Large intestine (tissue), 3 donors: ENCODE data around the gene LRWD1. TPM values are rescaled to one million over a fixed set of nuclear protein-coding genes. Genes with fewer than 3 reads are reported as not detected.
"Not testable (repeated sequence)": the region's sequence is repeated elsewhere in the genome, so short reads cannot be mapped to it uniquely, and the experiment has no call there.

Experiments
- DNase-seq, 2 donors: peaks; one replicate each; pipeline versions ENCODE4 v3.0.0 to v3.0.0-alpha.2; 2013
- H3K27ac ChIP-seq: one replicate; pipeline ENCODE4 v1.5.1; 2013; ENCODE audit warnings: low read length
- H3K27me3 ChIP-seq: 2 replicates; pipeline ENCODE4 v1.6.1; 2013; ENCODE audit warnings: low read length; ENCODE audit not compliant: control insufficient read depth, insufficient read depth
- H3K36me3 ChIP-seq: 2 replicates; pipeline ENCODE4 v1.6.1; 2013; ENCODE audit warnings: low read length; ENCODE audit not compliant: control insufficient read depth, insufficient read depth
- H3K4me1 ChIP-seq: one replicate; pipeline ENCODE4 v1.6.1; 2013; ENCODE audit warnings: low read length; ENCODE audit not compliant: control insufficient read depth, insufficient read depth
- H3K4me3 ChIP-seq: one replicate; pipeline ENCODE4 v1.5.1; 2013; ENCODE audit warnings: low read length
- H3K9me3 ChIP-seq: one replicate; pipeline ENCODE4 v1.6.1; 2013; ENCODE audit warnings: mild to moderate bottlenecking, low read depth, low read length, moderate library complexity; ENCODE audit not compliant: control insufficient read depth
- WGBS: methylation state at CpG from one replicate; pipeline ENCODE4 v1.1.5; 2013; ENCODE audit warnings: low lambda C conversion rate; ENCODE audit not compliant: insufficient coverage; 5-methylcytosine and 5-hydroxymethylcytosine counted together
- polyA plus RNA-seq: library from polyadenylated mRNA; unstranded; fragments of 120-200 nt; gene quantifications from one replicate; pipeline ENCODE4 v1.2.1, GENCODE V29; 2013

Gene LRWD1
- polyA plus RNA-seq, 1 donor: 11.2 TPM

DNA sequence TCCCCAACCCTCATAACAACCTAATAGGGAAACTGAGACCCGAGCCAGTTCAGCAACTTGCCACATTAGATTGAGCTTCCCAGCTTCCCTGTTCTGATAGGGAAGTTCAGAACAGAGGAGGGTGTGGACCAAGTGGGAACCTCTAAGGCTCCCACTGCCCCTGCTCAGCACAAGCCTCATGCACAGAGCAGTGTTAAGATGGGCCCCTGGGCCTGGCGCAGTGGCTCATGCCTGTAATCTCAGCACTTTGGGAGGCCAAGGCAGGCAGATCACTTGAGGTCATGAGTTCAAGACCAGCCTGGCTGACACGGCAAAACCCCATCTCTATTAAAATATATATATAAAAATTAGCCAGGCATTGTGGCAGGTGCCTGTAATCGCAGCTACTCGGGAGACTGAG is 32.5 kb downstream of the LRWD1 start:
- not testable (repeated sequence) for H3K27ac ChIP-seq, H3K36me3 ChIP-seq, H3K4me1 ChIP-seq, H3K9me3 ChIP-seq, DNase-seq, H3K27me3 ChIP-seq, H3K4me3 ChIP-seq
- WGBS: no CpG with 5 or more reads among the region's 5 CpGs

DNA sequence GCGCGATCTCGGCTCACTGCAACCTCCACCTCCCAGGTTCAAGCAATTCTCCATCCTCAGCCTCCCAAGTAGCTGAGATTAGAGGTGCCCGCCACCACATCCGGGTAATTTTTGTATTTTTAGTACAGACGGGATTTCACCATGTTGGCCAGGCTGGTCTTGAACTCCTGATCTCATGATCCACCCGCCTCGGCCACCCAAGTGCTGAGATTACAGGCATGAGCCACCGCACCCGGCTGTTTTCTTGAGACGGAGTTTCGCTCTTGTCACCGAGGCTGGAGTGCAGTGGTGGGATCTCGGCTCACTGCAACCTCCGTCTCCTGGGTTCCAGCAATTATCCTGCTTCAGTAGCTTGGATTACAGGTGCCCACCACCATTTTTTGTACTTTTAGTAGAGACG is 33.5 kb downstream of the LRWD1 start:
- DNase-seq: not testable (repeated sequence)
- WGBS: no CpG with 5 or more reads among the region's 16 CpGs

DNA sequence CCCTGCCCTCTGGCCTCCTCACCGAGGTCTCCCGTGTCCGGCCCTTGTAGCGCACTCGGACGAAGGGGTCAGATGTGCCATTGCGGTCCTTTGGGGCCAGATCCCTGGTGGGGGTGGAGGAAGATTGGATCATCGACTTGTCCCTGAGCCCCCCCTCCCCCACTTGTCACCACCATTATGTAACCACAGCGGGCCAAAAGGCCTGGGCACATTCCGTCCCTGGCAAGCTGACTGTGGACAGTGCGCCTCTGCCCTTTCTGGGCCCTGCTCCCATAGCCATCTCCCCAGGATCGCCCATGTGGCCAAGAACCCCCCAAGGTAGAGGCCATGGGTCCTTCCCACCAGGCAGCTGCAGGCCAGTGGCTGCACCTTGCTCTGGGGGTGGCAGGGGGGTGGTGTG is 38.4 kb downstream of the LRWD1 start:
- H3K9me3 ChIP-seq, H3K4me3 ChIP-seq: not testable (repeated sequence)
- no CpG with 5 or more reads among the region's 12 CpGs for WGBS

More for the DNA sequence above, 33.5 kb downstream of the LRWD1 start:
- H3K36me3 ChIP-seq, H3K9me3 ChIP-seq, H3K27ac ChIP-seq, H3K4me3 ChIP-seq, H3K27me3 ChIP-seq, H3K4me1 ChIP-seq: not testable (repeated sequence)

DNA sequence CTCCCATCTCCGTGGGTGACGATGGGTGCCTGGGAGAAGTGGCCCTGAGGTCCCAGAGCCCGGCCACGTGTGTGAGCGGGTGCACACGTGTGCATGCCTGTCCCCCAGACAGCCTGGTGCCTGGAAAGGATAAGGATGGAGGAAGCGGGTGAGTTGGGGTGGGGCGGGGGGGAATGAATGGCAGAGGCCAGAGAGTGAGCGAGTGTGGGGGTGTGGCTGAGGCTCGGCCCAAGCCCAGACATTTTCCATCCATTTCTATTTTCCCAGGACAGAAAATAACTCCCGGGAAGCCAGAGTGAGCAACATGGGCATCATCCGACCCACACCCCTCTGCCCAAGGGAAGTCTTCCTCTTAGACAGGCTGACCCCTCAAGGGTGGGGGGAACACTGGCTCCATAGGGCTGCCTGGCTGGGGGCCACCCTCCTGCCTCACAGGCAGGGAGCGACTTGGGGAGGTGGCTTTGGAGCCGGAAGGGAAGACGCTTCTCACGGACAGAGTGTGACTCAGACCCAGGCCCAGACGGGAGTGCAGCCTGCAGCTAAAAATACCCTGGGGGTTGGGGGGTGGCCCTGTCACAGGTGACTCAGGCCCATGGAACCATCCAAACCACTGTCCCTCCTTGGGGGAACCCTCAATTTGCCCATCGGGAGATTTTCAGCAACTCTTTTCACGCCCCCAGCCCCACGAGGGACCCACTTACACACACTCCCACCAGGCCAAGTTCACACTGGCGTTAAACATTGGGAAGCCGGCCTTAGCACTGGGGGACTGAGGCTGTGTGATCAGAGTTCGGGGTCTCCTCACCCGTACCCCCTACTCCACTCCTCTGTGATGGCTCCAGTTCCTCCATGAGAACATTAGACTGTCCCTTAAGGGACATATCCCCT is 40.8 kb downstream of the LRWD1 start:
- WGBS: no CpG with 5 or more reads among the region's 24 CpGs
- H3K36me3 ChIP-seq, H3K27me3 ChIP-seq, H3K4me3 ChIP-seq, H3K27ac ChIP-seq, DNase-seq, H3K4me1 ChIP-seq, H3K9me3 ChIP-seq: not testable (repeated sequence)

More for the DNA sequence above, 38.4 kb downstream of the LRWD1 start:
- DNase-seq, H3K27me3 ChIP-seq, H3K4me1 ChIP-seq, H3K27ac ChIP-seq, H3K36me3 ChIP-seq: not testable (repeated sequence)

DNA sequence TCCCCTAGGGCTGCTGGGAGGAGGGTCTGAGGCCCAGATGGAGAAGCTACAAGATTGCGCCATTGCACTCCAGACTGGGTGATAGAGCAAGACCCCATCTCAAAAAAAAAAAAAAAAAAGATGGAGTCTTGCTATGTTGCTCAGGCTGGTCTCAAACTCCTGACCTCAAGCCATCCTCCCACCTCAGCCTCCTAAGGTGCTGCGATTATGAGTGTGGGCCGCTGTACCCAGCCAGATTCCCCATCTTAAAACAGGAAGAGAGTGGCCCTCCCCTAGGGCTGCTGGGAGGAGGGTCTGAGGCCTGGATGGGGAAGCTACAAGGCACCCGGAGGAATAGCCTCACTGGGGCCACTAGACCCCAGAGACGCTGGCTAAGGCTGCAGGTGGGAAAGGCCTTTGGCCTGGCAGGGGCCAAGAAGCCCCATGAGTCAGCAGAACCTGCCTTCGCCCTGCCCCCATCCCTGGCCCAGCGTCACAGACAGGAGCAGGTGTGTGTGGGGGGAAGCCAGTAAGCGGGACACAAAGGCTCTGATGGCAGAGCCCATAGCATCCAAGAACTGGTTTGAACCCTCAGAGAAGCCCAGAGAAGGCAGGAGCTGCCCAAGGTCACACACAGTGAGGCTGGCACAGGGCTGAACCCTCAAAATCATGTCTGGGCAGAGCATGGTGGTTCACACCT is 42.8 kb downstream of the LRWD1 start:
- DNase-seq, H3K4me3 ChIP-seq, H3K36me3 ChIP-seq, H3K9me3 ChIP-seq, H3K4me1 ChIP-seq, H3K27ac ChIP-seq, H3K27me3 ChIP-seq: not testable (repeated sequence)
- no CpG with 5 or more reads among the region's 8 CpGs for WGBS

DNA sequence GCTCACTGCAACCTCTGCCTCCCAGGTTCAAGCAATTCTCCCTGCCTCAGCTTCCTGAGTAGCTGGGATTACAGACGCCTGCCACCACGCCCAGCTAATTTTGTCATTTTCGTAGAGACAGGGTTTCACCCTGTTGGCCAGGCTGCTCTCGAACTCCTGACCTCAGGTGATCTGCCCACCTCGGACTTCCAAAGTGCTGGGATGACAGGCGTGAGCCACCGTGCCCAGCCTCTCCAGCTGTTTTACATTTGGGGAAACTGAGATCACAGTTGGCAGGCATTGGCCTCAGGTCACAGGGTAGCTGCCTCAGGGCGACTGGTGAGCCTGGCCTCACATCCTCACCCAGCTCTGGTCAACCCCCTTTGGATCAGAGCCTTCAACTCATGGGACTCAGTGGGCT is 45.8 kb downstream of the LRWD1 start:
- not testable (repeated sequence) for H3K9me3 ChIP-seq, H3K36me3 ChIP-seq, H3K27ac ChIP-seq, H3K4me1 ChIP-seq, DNase-seq, H3K4me3 ChIP-seq, H3K27me3 ChIP-seq
- WGBS: no CpG with 5 or more reads among the region's 8 CpGs

DNA sequence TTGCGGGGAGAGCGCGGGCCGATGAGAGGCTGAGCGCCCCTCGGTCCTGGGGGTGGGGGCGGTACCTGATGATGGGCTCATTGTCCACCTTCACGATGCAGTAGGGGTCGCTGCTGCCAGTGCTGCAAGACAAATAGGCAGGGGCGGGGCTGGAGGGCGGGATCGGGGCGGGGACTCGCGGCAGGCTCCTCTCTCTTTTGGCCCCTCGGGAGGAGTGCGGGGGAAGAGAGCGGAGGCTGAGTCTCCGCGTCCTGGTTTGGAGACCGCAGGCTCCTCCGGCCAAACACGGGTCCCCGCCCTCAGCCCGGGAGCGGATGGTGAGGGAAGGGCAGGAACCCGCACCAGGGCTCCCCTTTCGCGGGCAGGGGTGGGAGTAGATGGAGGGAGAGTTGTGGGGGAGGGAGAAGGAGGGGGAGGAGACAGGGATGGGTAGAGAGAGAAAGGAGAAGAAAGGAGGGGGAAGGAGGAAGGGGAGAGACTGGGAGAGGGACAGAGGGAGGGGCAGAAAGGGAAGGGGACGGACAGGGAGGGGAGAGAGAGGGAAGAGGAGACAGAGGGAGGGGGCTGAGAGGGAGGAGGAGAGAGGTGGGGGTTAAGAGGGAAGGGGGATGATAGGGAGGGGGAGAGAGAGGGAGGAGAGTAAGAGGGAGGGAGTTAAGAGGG is 47.2 kb downstream of the LRWD1 start:
- not testable (repeated sequence) for H3K4me1 ChIP-seq, H3K9me3 ChIP-seq, H3K36me3 ChIP-seq, H3K27ac ChIP-seq, H3K4me3 ChIP-seq, DNase-seq, H3K27me3 ChIP-seq
- no CpG with 5 or more reads among the region's 30 CpGs for WGBS

DNA sequence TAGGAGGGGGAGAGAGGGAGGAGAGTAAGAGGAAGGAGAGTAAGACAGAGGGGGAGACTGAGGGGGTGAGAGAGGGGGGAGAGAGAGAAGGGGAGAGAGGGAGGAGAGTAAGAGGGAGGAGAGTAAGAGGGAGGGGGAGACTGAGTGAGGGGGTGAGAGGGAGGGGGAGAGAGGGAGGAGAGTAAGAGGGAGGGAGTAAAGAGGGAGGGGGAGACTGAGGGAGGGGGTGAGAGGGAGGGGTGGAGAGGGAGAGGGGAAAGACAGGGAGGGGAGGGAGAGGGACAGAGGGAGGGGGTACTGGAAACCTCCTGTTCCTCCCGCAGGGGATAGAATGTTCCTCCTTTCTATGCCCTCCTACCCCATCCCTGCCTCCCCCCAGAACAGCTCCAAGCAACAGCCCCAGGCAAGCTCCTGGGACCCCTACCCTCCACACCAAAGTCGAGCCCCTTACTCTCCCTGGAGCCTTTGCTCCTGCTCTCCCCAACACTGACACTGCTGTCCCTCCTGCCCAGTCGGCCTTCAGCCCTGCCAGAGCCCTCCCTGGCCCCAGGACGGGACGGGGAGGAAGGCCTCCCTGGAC is 47.9 kb downstream of the LRWD1 start:
- not testable (repeated sequence) for H3K36me3 ChIP-seq, H3K9me3 ChIP-seq, H3K27ac ChIP-seq, H3K4me1 ChIP-seq, H3K4me3 ChIP-seq, H3K27me3 ChIP-seq
- WGBS: no CpG with 5 or more reads among the region's 5 CpGs
- peak; percentile 74 to 79 for DNase-seq

DNA sequence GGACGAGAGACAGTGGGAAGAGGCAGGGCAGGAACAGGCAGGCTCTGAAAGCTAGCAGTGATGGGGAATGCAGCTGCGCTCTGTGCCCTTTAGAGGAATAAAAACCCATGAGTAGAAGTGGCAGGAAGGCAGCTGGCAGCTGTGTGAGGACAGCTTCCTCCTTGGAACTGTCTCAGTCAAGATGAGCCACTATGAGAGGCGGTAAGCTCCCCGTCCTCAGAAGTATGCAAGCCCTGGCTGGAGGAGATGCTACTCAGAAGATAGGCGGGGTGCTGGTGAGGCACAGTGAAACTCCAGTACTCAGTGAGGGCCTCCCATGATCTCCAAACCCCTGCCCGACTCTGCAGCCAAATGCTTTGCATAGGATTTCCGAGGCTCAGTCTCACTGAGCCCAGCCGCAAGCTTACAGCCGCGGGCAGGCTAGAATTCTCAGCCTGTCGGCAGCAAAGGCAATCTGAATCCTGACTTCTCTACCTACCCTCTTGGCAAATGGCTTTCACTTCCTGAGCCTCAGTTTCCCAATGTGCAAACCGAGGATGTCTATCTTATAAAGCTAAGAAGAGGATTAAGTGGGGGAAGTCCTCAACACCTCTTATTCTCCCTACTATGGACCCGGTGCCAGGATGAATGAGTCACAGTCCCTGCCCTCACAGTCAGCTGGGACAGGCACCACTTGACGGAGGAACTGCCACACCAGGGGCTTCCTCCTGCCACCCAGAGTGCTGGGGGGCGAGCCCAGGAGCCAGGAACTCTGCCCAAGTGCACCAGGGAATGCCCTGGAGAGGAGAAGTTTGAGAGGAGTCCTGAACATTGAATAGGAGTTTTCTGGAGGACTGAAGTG is 50.3 kb downstream of the LRWD1 start:
- H3K4me3 ChIP-seq, H3K9me3 ChIP-seq, H3K27ac ChIP-seq, H3K4me1 ChIP-seq, H3K36me3 ChIP-seq, DNase-seq, H3K27me3 ChIP-seq: not testable (repeated sequence)
- WGBS: no CpG with 5 or more reads among the region's 15 CpGs

DNA sequence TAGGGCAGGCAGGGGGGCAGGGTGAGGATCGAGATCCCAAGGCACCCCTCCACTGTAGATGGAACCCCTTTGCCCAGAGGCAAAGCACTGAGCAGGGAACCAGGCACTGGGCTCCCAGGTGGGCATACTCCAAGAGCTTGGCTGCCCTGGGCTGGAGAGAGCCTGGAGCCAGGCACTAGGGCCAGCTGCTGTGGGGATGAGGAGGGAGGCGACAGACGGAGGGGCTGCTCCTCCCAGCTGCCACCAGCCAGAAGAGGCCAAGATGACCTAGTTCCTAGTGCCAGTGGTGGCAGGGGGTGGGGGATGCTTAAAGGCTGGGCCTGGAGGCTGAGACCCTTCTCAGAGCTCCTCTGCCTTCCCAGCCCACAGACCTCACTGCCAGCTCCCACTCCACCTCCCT is 51.1 kb downstream of the LRWD1 start:
- H3K27ac ChIP-seq, H3K9me3 ChIP-seq, H3K4me3 ChIP-seq, H3K27me3 ChIP-seq, H3K36me3 ChIP-seq, H3K4me1 ChIP-seq, DNase-seq: not testable (repeated sequence)
- no CpG with 5 or more reads among the region's 3 CpGs for WGBS
